ENCODE data around the gene RIMBP2. TPM values are rescaled to one million over a fixed set of nuclear protein-coding genes. Genes with fewer than 3 reads are reported as not detected.

RIMBP2 gene
- total RNA-seq, 1 donor from 2014 or later: 0.99 TPM

DNA sequence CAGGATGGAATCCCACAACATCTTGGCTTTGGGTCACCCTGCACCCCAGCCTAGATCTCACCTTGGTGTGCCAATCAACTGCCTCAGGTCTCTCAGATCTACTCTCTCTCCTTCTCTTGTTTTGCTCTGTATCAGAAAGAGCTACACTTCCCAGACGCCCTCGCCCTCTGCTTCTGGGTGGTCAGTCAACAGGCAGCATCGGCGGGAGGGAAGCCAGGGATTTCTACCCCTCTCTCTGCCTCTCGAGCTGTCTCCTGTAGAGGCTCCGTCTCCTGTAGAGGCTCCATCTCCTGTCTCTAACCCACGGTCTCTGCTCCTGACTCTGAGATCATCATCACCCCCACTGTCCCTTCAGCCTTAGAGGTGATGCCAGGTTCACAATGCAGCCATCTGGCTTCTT lies 226.8 kb downstream of the RIMBP2 start:
- Histone ChIP-seq H3K4me2 (no peak overlapping the region), H3K4me3 (no peak overlapping the region), H3K79me2 (ENCODE audit: low read depth) (no peaks in the 10 kb centered on the region), H3K4me1 (peaks cover 4% of the 10 kb centered on the region), H3K27ac (no peak overlapping the region), H4K20me1 (ENCODE audit: low read depth) (no peaks in the 10 kb centered on the region), H3K36me3 (no peaks in the 10 kb centered on the region), H3K27me3 (no peaks in the 10 kb centered on the region), H3F3A (ENCODE audit: low read depth) (no peaks in the 10 kb centered on the region), H2AFZ (replicated peaks) (no peak overlapping the region), H3K9ac (no peak overlapping the region), H3K9me3 (ENCODE audit: low read depth) (no peaks in the 10 kb centered on the region)
- Mint-ChIP-seq H3K36me3 (no peaks in the 10 kb centered on the region), H3K9me3 (peaks cover 2% of the 10 kb centered on the region), H3K4me3 (no peak overlapping the region), H3K4me1 (peaks cover 41% of the 10 kb centered on the region), H3K27ac (no peak overlapping the region), H3K27me3 (ENCODE audit: insufficient read depth, low read depth) (peaks cover 13% of the 10 kb centered on the region)
- TF ChIP-seq EZH2 (IDR thresholded peaks at IDR 0.05) (no peak), EZH2phosphoT487 (IDR thresholded peaks at IDR 0.05) (no peak)
- TF ChIP-seq, protein P1, sequence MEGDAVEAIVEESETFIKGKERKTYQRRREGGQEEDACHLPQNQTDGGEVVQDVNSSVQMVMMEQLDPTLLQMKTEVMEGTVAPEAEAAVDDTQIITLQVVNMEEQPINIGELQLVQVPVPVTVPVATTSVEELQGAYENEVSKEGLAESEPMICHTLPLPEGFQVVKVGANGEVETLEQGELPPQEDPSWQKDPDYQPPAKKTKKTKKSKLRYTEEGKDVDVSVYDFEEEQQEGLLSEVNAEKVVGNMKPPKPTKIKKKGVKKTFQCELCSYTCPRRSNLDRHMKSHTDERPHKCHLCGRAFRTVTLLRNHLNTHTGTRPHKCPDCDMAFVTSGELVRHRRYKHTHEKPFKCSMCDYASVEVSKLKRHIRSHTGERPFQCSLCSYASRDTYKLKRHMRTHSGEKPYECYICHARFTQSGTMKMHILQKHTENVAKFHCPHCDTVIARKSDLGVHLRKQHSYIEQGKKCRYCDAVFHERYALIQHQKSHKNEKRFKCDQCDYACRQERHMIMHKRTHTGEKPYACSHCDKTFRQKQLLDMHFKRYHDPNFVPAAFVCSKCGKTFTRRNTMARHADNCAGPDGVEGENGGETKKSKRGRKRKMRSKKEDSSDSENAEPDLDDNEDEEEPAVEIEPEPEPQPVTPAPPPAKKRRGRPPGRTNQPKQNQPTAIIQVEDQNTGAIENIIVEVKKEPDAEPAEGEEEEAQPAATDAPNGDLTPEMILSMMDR (IDR thresholded peaks at IDR 0.05): no peak
- no peak for DNase-seq (ENCODE audit: low spot score)

DNA sequence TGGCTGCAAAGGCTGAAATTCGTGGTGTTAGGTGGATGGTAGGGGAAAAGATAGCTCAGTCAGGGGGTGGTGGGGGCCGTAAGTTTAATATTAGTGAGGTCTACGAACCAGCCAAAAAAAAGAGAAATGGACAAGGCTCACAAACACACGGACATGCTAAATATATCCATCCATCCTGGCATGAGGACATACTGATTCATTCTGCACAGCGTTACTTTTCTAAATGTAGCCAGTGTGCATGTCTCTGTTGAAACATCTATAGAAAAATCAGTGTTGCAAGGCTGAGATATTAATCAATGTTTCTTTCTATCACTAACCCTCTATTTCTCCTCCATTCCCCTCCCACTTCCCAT lies 227.8 kb downstream of the RIMBP2 start:
- no peak overlapping the region for H3K4me2 ChIP-seq
- no peaks in the 10 kb centered on the region for H3K27me3 ChIP-seq
- H3K27ac ChIP-seq: no peak overlapping the region
- peaks cover 11% of the 10 kb centered on the region for H3K27me3 Mint-ChIP-seq (ENCODE audit: insufficient read depth, low read depth)
- H3K27ac Mint-ChIP-seq: no peak overlapping the region
- H3K79me2 ChIP-seq (ENCODE audit: low read depth): no peaks in the 10 kb centered on the region
- no peak overlapping the region for H2AFZ ChIP-seq (replicated peaks)
- TF ChIP-seq EZH2phosphoT487 (IDR thresholded peaks at IDR 0.05) (no peak), EZH2 (IDR thresholded peaks at IDR 0.05) (no peak)
- TF ChIP-seq, protein P1 (IDR thresholded peaks at IDR 0.05): no peak
- no peak overlapping the region for H3K4me3 ChIP-seq
- H3K36me3 ChIP-seq: no peaks in the 10 kb centered on the region
- H3K9ac ChIP-seq: no peak overlapping the region
- H3K4me3 Mint-ChIP-seq: no peak overlapping the region
- no peaks in the 10 kb centered on the region for H3K36me3 Mint-ChIP-seq
- H4K20me1 ChIP-seq (ENCODE audit: low read depth): no peaks in the 10 kb centered on the region
- no peaks in the 10 kb centered on the region for H3F3A ChIP-seq (ENCODE audit: low read depth)
- H3K9me3 Mint-ChIP-seq: peaks cover 2% of the 10 kb centered on the region
- H3K4me1 Mint-ChIP-seq: peaks cover 43% of the 10 kb centered on the region
- H3K9me3 ChIP-seq (ENCODE audit: low read depth): no peaks in the 10 kb centered on the region
- H3K4me1 ChIP-seq: peaks cover 4% of the 10 kb centered on the region
- no peak for DNase-seq (ENCODE audit: low spot score)

DNA sequence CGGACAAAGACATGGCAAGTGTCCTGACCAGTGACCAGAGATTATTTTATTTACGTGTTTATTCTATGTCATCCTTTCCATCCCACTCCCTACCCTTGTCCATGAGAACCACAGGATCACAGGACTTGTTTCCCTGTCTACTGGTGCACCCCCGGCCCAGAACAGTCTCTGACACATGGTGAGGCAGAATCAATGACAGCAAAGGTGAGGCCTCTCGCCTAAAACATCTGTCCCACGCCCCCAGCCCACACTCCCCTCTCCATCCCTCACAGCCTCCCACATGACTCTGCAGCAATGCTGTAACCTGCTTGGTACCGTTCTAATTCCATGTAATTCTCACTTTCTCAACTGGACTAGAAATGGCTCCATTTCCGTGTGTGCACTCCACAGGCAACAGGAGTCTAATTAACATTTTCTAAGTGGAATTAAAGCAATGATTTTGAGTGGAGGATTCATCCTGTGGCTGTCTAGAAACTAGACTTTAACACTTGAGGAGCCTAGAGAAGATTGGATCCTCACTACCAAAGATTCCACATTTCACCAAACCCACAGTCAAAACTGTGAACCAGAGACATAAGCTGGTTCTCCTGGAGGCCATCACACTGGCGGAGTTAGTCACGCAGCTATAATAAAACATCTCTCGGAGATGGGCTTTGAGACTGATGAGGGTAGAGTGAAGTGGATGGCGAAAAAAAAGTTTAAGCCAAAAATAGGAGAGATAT lies 228.3 kb downstream of the RIMBP2 start:
- Histone ChIP-seq H3K36me3 (no peaks in the 10 kb centered on the region), H3K27me3 (no peaks in the 10 kb centered on the region), H3K4me2 (no peak overlapping the region), H3K79me2 (ENCODE audit: low read depth) (no peaks in the 10 kb centered on the region), H3F3A (ENCODE audit: low read depth) (no peaks in the 10 kb centered on the region), H3K9ac (no peak overlapping the region), H4K20me1 (ENCODE audit: low read depth) (no peaks in the 10 kb centered on the region), H3K9me3 (ENCODE audit: low read depth) (no peaks in the 10 kb centered on the region), H3K27ac (no peak overlapping the region), H3K4me1 (peaks cover 4% of the 10 kb centered on the region), H2AFZ (replicated peaks) (no peak overlapping the region), H3K4me3 (no peak overlapping the region)
- Mint-ChIP-seq H3K27me3 (ENCODE audit: insufficient read depth, low read depth) (peaks cover 11% of the 10 kb centered on the region), H3K27ac (no peak overlapping the region), H3K4me1 (peaks cover 38% of the 10 kb centered on the region), H3K4me3 (no peak overlapping the region), H3K9me3 (peaks cover 2% of the 10 kb centered on the region), H3K36me3 (no peaks in the 10 kb centered on the region)
- DNase-seq (ENCODE audit: low spot score): no peak
- TF ChIP-seq EZH2phosphoT487 (IDR thresholded peaks at IDR 0.05) (no peak), EZH2 (IDR thresholded peaks at IDR 0.05) (no peak)
- TF ChIP-seq, protein P1 (IDR thresholded peaks at IDR 0.05): no peak
